LoVo (cell line): Measurements from ENCODE around the gene CARD9.

Source experiments
- DNase-seq: peaks from one replicate; pipeline ENCODE4 v3.0.0-alpha.2; 2016; ENCODE audit warnings: low spot score

Gene CARD9

GRCh38 chr9:136380381-136380780, 6.9 kb upstream of the CARD9 start:
- no peak for DNase-seq

GRCh38 chr9:136379891-136380290, 6.4 kb upstream of the CARD9 start:
- DNase-seq: no peak

- DNase-seq: no peak
These were observed 5.9 kb upstream of the CARD9 start for GRCh38 chr9:136379401-136379800.

- DNase-seq: no peak
These were observed 5.5 kb upstream of the CARD9 start for GRCh38 chr9:136379003-136379287.

- no peak for DNase-seq
These were observed 4.9 kb upstream of the CARD9 start for GRCh38 chr9:136378170-136379002.

- no peak for DNase-seq
These were observed 4.1 kb upstream of the CARD9 start for GRCh38 chr9:136377341-136378169.

- no peak for DNase-seq
These were observed 3.0 kb upstream of the CARD9 start for GRCh38 chr9:136376457-136376856.

- DNase-seq: no peak
These were observed 1.6 kb upstream of the CARD9 start for GRCh38 chr9:136375096-136375495.

GRCh38 chr9:136374183-136374575, 710 bp upstream of the CARD9 start:
- no peak for DNase-seq

- DNase-seq: peak; percentile 43
These were observed 739 bp downstream of the CARD9 start for GRCh38 chr9:136372561-136373299.

GRCh38 chr9:136372006-136372405, 1.5 kb downstream of the CARD9 start:
- DNase-seq: no peak

GRCh38 chr9:136371533-136371880, 2.0 kb downstream of the CARD9 start:
- no peak for DNase-seq

GRCh38 chr9:136370687-136371532, 2.6 kb downstream of the CARD9 start:
- no peak for DNase-seq

- no peak for DNase-seq
These were observed 3.4 kb downstream of the CARD9 start for GRCh38 chr9:136370037-136370436.

GRCh38 chr9:136368190-136368589, 5.3 kb downstream of the CARD9 start:
- DNase-seq: no peak

- DNase-seq: no peak
These were observed 5.9 kb downstream of the CARD9 start for GRCh38 chr9:136367296-136368145.

- no peak for DNase-seq
These were observed 6.6 kb downstream of the CARD9 start for GRCh38 chr9:136366826-136367225.

- DNase-seq: no peak
These were observed 7.7 kb downstream of the CARD9 start for GRCh38 chr9:136365775-136366222.

GRCh38 chr9:136364942-136365774, 8.3 kb downstream of the CARD9 start:
- DNase-seq: no peak
